Adrenal gland (tissue), 5 donors: Measurements from ENCODE around the gene FBLN2.
A peak's percentile ranks its signal among the peaks of the same experiment; 100 is the strongest.

Experiments
- POLR2A ChIP-seq, 2 donors: fragments of 450-650 bp; IDR thresholded peaks; one replicate each; pipeline ENCODE4 v1.6.1; 2017; ENCODE audit warnings: antibody characterized with exemption in 2 of 2, mild to moderate bottlenecking in 2 of 2, moderate library complexity in 1 of 2
- TF ChIP-seq, protein P1 (sequence below), 6 experiments: fragments of 450-650 bp in 4 of 6; fragments of 200-600 bp in 2 of 6; sonication (generic) in 1 of 6; IDR thresholded peaks; 1 replicate in 5 of 6; 2 replicates in 1 of 6; pipeline versions ENCODE4 v1.5.1 to v1.8.0; 2016 to 2021; ENCODE audit warnings: antibody characterized with exemption in 6 of 6, mild to moderate bottlenecking in 2 of 6, moderate library complexity in 1 of 6
- donor health status: DM: no; HTN: no; CAD: no.

DNA sequence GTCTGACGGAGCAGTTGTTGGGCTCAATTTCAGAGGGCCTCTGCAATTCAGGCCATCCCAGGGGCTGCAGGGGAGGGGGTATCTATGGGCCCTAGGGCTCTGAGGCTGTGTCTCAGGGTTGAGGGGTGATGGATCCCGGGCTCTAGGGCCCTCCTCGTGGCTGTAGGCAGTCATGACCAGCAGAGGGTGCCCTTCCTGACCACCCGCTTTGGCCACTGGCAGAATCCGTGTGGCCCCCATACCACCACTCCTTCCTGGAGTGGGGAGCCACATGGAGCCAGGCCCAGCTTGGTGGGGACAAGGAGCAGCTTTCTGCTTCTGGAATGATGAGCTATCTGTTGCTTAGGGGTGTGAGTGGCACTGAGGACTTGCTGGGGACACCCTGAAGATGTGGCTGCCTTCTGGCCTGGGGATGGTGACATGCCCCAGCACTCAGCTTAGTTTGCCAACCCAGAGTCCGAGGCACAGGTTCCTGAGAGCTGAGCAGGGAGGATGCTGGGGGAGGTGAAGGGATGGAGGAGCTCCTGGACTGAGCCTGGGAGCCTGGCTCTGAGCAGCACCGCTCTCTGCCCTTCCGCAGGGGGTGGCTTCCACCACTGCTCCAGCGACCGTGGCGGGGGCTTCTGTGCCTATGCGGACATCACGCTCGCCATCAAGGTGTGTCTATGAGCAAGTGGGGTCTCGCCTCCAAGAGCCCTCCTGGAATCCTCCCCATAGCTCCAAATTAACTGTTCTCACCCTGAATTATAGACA, 48.6 kb upstream of the FBLN2 start:
- TF ChIP-seq, protein P1, sequence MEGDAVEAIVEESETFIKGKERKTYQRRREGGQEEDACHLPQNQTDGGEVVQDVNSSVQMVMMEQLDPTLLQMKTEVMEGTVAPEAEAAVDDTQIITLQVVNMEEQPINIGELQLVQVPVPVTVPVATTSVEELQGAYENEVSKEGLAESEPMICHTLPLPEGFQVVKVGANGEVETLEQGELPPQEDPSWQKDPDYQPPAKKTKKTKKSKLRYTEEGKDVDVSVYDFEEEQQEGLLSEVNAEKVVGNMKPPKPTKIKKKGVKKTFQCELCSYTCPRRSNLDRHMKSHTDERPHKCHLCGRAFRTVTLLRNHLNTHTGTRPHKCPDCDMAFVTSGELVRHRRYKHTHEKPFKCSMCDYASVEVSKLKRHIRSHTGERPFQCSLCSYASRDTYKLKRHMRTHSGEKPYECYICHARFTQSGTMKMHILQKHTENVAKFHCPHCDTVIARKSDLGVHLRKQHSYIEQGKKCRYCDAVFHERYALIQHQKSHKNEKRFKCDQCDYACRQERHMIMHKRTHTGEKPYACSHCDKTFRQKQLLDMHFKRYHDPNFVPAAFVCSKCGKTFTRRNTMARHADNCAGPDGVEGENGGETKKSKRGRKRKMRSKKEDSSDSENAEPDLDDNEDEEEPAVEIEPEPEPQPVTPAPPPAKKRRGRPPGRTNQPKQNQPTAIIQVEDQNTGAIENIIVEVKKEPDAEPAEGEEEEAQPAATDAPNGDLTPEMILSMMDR (IDR thresholded peaks at IDR 0.05): peak in 4 of 6 experiments; percentile 16 to 37 (median 29)
- TF ChIP-seq POLR2A (IDR thresholded peaks at IDR 0.05): no peak
